HepG2 (cell line): Measurements from ENCODE around the gene FAM78B. TPM values are rescaled to one million over a fixed set of nuclear protein-coding genes. Genes with fewer than 3 reads are reported as not detected.

Source experiments
- ATAC-seq: fragments of 200-7000 bp; cut with Tn5 transposase; 3 replicates; pipeline ENCODE4 v1.9.1; 2020; ENCODE audit warnings: mild to moderate bottlenecking, moderate library complexity
- BruUV-seq: library from RNA; stranded (reverse); fragments of 400-500 nt; replicated peaks from 2 replicates; lab custom pipeline; 2021; lab: Mats Ljungman, UMichigan
- CTCF ChIA-PET: fragments of 300-600 bp; formaldehyde crosslinking; extraction: SDS; loops from one replicate; lab custom pipeline; 2021; ENCODE audit warnings: low total read pairs, inconsistent platforms, low intra/inter-chr PET ratio; lab: Yijun Ruan, JAX
- POLR2A ChIA-PET: fragments of 350-600 bp; sonication (Branson Sonifier 250); formaldehyde crosslinking; loops from one replicate; lab custom pipeline; 2020; ENCODE audit warnings: antibody characterized with exemption, inconsistent platforms; lab: Yijun Ruan, JAX
- DNase-seq: peaks from one replicate; pipeline ENCODE4 v3.0.0-alpha.2; 2015; ENCODE audit warnings: low spot score
- FAIRE-seq: peaks from 3 replicates; lab custom pipeline; 2011; peaks lifted over from hg19 to GRCh38; lab: Jason Lieb, UNC
- H2AFZ ChIP-seq: one replicate; pipeline ENCODE4 v1.6.1; 2011; ENCODE audit warnings: low read length, inconsistent platforms
- H3K27ac ChIP-seq: fragments of 300-600 bp; 3 replicates; pipeline ENCODE4 v1.8.0; 2011; ENCODE audit warnings: mixed run types, mild to moderate bottlenecking, mixed read lengths, low read length, inconsistent platforms; ENCODE audit not compliant: insufficient read depth; ENCODE audit errors: extremely low read length
- H3K27me3 ChIP-seq, 2 experiments: fragments of 200-600 bp in 1 of 2; 2 replicates in 1 of 2; 3 replicates in 1 of 2; pipeline versions ENCODE4 v1.6.0 to v1.8.0; 2011; ENCODE audit warnings: low read length in 2 of 2, mild to moderate bottlenecking in 2 of 2, moderate library complexity in 2 of 2, inconsistent platforms in 1 of 2; ENCODE audit not compliant: insufficient read depth in 2 of 2, control insufficient read depth in 1 of 2
- H3K36me3 ChIP-seq, 2 experiments: fragments of 200-600 bp in 1 of 2; replicated peaks in 1 of 2; 2 replicates in 1 of 2; 3 replicates in 1 of 2; pipeline versions ENCODE4 v1.5.1 to v1.8.0; 2011; ENCODE audit warnings: low read length in 2 of 2, inconsistent platforms in 1 of 2; ENCODE audit not compliant: insufficient read depth in 2 of 2, control insufficient read depth in 1 of 2
- H3K4me1 ChIP-seq: 2 replicates; pipeline ENCODE4 v1.5.1; 2012; ENCODE audit warnings: low read length, inconsistent platforms; ENCODE audit not compliant: insufficient read depth
- H3K4me2 ChIP-seq: 2 replicates; pipeline ENCODE4 v1.6.0; 2011; ENCODE audit warnings: low read depth, low read length, inconsistent platforms
- H3K4me3 ChIP-seq, 3 experiments: fragments of 200-600 bp in 1 of 3; sonication (generic), shearing (Covaris generic) in 1 of 3; replicated peaks in 1 of 3; 2 replicates each; pipeline ENCODE4 v1.5.1; 2011 to 2016; ENCODE audit warnings: low read length in 3 of 3, inconsistent platforms in 2 of 3, low read depth in 2 of 3, mild to moderate bottlenecking in 2 of 3, control low read depth in 1 of 3, mixed read lengths in 1 of 3; ENCODE audit not compliant: insufficient read depth in 1 of 3
- H3K79me2 ChIP-seq: one replicate; pipeline ENCODE4 v1.6.1; 2011; ENCODE audit warnings: low read length, inconsistent platforms; ENCODE audit not compliant: insufficient read depth
- H3K9ac ChIP-seq: 2 replicates; pipeline ENCODE4 v1.6.0; 2011; ENCODE audit warnings: mild to moderate bottlenecking, low read depth, low read length, inconsistent platforms; ENCODE audit not compliant: insufficient read depth
- H3K9me3 ChIP-seq: 2 replicates; pipeline ENCODE4 v1.5.1; 2012; ENCODE audit warnings: mild to moderate bottlenecking, low read length
- H4K20me1 ChIP-seq: 2 replicates; pipeline ENCODE4 v1.6.0; 2011; ENCODE audit warnings: inconsistent platforms, mild to moderate bottlenecking, low read length, moderate library complexity; ENCODE audit not compliant: insufficient read depth
- AKAP8 ChIP-seq: sonication (generic); formaldehyde crosslinking; IDR thresholded peaks from 2 replicates; pipeline ENCODE4 v1.5.1; 2020; ENCODE audit warnings: mild to moderate bottlenecking, missing genetic modification reagents
- ARID3A ChIP-seq: IDR thresholded peaks from 2 replicates; pipeline ENCODE4 v1.6.1; 2012; ENCODE audit warnings: low read depth, low read length, improper control_type of control experiment
- DMTF1 ChIP-seq: sonication (generic); formaldehyde crosslinking; IDR thresholded peaks from 2 replicates; pipeline ENCODE4 v1.4.0; 2020; ENCODE audit warnings: mild to moderate bottlenecking, missing genetic modification reagents
- DNMT3B ChIP-seq: conservative IDR thresholded peaks from 2 replicates; pipeline ENCODE4 v1.6.1; 2016; ENCODE audit warnings: missing biosample characterization, control low read depth
- HNRNPLL ChIP-seq: fragments of 200-400 bp; formaldehyde crosslinking; IDR thresholded peaks from 2 replicates; pipeline ENCODE4 v1.6.1; 2017; ENCODE audit warnings: mild to moderate bottlenecking, low read depth, low read length; ENCODE audit not compliant: poor library complexity, severe bottlenecking
- NRL ChIP-seq: sonication (generic); formaldehyde crosslinking; IDR thresholded peaks from 2 replicates; pipeline ENCODE4 v1.5.0; 2020; ENCODE audit warnings: missing genetic modification reagents, mild to moderate bottlenecking, moderate library complexity, borderline replicate concordance
- PCBP1 ChIP-seq: fragments of 200-400 bp; formaldehyde crosslinking; IDR thresholded peaks from 2 replicates; pipeline ENCODE4 v1.6.1; 2017; ENCODE audit warnings: mild to moderate bottlenecking, low read depth, low read length, borderline replicate concordance
- TOE1 ChIP-seq: sonication (generic); formaldehyde crosslinking; IDR thresholded peaks from 2 replicates; pipeline ENCODE4 v1.4.0; 2020; ENCODE audit warnings: mild to moderate bottlenecking, missing genetic modification reagents
- ZFP37 ChIP-seq: sonication (generic); formaldehyde crosslinking; IDR thresholded peaks from 2 replicates; pipeline ENCODE4 v1.4.0; 2020; ENCODE audit warnings: missing genetic modification reagents, borderline replicate concordance
- ZNF562 ChIP-seq: sonication (generic); formaldehyde crosslinking; IDR thresholded peaks from 2 replicates; pipeline ENCODE4 v1.8.0; 2022; ENCODE audit warnings: missing genetic modification reagents, borderline replicate concordance
- ZSCAN9 ChIP-seq: IDR thresholded peaks from 2 replicates; pipeline ENCODE4 v1.6.1; 2016; ENCODE audit warnings: borderline replicate concordance
- WGBS: methylation state at CpG from one replicate; pipeline ENCODE4 v1.1.6; 2017; ENCODE audit warnings: low lambda C conversion rate; 5-methylcytosine and 5-hydroxymethylcytosine counted together
- in situ Hi-C: cut with HindIII; loops from 2 replicates; pipeline ENCODE4 v1.10.0; 2017; ENCODE audit warnings: low pct_unique_long_range_greater_than_20kb; ENCODE audit not compliant: extremely low pct_ligation_motif_present
- intact Hi-C: fragments of 100-400 bp; cut with micrococcal nuclease; formaldehyde crosslinking; loops from one replicate; pipeline ENCODE4 v1.10.0; 2022; ENCODE audit not compliant: unreplicated experiment
- polyA plus RNA-seq, 8 experiments: library from polyadenylated mRNA; depleted of rRNA in 3 of 8; stranded (reverse) in 7 of 8; unstranded in 1 of 8; fragments of >200 nt; fragmentation: Illumina TruSeq in 4 of 8; extraction: Trizol in 4 of 8; gene quantifications; 2 replicates each; pipeline versions ENCODE4 v1.2.1 to v1.2.3, GENCODE V29; 2011 to 2016; ENCODE audit warnings: low read depth in 4 of 8, missing spikeins in 1 of 8, mixed read lengths in 1 of 8; ENCODE audit not compliant: insufficient read depth in 1 of 8
- total RNA-seq, 5 experiments: library from RNA; depleted of rRNA; stranded (reverse); fragments of >200 nt; fragmentation: Illumina TruSeq; extraction: Trizol; gene quantifications; 2 replicates each; pipeline ENCODE4 v1.2.3, GENCODE V29; 2016; ENCODE audit warnings: low read depth in 1 of 5

Gene FAM78B
- total and polyA plus RNA-seq, 2 of the 13 experiments (the other 11 are each of a cell fraction or from before 2014, with no cell fraction given): 0.22 to 0.31 TPM

GRCh38 chr1:166202546-166202945 is 35.7 kb upstream of the FAM78B start:
- intact Hi-C loops: no loop called here
- no peak overlapping the region for H3K9ac ChIP-seq
- H3K4me2 ChIP-seq: no peak overlapping the region
- no peak overlapping the region for H2AFZ ChIP-seq
- H3K27me3 ChIP-seq: no peaks in the 10 kb centered on the region
- H3K79me2 ChIP-seq: no peaks in the 10 kb centered on the region
- no TSS peak for BruUV-seq
- POLR2A ChIA-PET: no interaction called here
- 52% methylated on average over 2 of the region's 2 CpGs for WGBS
- H3K27ac ChIP-seq: no peak overlapping the region
- H4K20me1 ChIP-seq: no peaks in the 10 kb centered on the region
- FAIRE-seq (no peak), DNase-seq (no peak), ATAC-seq (no peak)
- H3K4me3 ChIP-seq: no peak overlapping the region
- no peaks in the 10 kb centered on the region for H3K36me3 ChIP-seq
- H3K9me3 ChIP-seq: no peaks in the 10 kb centered on the region
- no peaks in the 10 kb centered on the region for H3K4me1 ChIP-seq
- CTCF ChIA-PET: no interaction called here
- TF ChIP-seq AKAP8 (CRISPR knock-in tag): no peak
- TF ChIP-seq HNRNPLL: no peak
- no peak for TF ChIP-seq ARID3A
- TF ChIP-seq DNMT3B: no peak
- TF ChIP-seq PCBP1: no peak
- no peak for TF ChIP-seq ZNF562 (CRISPR knock-in tag)
- TF ChIP-seq NRL (CRISPR knock-in tag): no peak
- TF ChIP-seq TOE1 (CRISPR knock-in tag): no peak
- no peak for TF ChIP-seq ZFP37
- TF ChIP-seq ZSCAN9: no peak
- no peak for TF ChIP-seq DMTF1
- in situ Hi-C loops: no loop called here
